Esophagus squamous epithelium (tissue), 4 donors: ENCODE data around the gene GNG12.

ENCODE experiments used
- POLR2A ChIP-seq, 4 donors: fragments of 450-650 bp; IDR thresholded peaks; one replicate each; pipeline ENCODE4 v1.6.1; 2017; ENCODE audit warnings: antibody characterized with exemption in 4 of 4, mild to moderate bottlenecking in 4 of 4, moderate library complexity in 3 of 4
- TF ChIP-seq, protein P1 (sequence below), 6 experiments: fragments of 450-650 bp in 4 of 6; fragments of 200-600 bp in 2 of 6; sonication (generic) in 2 of 6; IDR thresholded peaks; one replicate each; pipeline ENCODE4 v1.5.1; 2016 to 2019; ENCODE audit warnings: antibody characterized with exemption in 6 of 6, mild to moderate bottlenecking in 4 of 6, moderate library complexity in 4 of 6

DNA sequence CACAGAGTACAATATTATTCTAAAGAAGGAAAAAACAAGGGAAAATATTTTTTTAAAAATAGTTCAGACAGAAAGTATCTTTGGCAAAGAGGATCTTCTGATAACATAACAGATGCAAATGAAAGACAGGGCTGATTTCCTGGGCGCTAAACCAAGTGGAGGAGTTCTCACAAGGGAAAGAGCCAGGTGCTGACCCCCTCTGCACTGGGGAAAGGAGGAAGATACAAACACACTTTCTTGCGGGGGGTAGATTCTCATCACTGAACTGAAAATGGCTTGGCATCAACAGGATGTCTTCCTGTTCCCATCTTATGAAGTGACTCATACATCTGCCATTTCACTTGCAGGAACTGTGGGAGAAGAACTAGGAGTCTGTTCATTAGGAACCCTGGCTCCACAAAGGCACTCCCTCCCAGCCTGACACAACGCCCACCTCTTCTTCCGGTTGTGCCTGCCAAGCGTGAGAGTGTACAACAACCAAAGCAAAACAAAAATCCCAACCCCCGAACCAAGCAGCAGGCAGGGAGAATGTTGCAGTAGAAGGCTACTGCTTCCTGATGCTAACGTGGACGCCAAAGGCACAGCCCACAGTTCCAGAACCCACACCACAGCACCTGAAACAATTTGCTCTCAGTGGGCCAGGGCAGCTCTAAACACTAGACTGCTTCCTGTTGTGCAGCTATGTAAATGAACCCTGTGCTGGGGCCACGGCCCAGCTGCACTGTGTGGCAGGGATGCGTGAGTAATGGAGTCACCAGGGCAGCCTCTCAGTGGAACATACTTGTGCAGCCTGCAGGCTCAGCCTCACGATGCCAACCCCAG is 97.2 kb downstream of the GNG12 start:
- peak in 1 of 4 donors; percentile 30 for TF ChIP-seq POLR2A (IDR thresholded peaks at IDR 0.05)
- TF ChIP-seq, protein P1, sequence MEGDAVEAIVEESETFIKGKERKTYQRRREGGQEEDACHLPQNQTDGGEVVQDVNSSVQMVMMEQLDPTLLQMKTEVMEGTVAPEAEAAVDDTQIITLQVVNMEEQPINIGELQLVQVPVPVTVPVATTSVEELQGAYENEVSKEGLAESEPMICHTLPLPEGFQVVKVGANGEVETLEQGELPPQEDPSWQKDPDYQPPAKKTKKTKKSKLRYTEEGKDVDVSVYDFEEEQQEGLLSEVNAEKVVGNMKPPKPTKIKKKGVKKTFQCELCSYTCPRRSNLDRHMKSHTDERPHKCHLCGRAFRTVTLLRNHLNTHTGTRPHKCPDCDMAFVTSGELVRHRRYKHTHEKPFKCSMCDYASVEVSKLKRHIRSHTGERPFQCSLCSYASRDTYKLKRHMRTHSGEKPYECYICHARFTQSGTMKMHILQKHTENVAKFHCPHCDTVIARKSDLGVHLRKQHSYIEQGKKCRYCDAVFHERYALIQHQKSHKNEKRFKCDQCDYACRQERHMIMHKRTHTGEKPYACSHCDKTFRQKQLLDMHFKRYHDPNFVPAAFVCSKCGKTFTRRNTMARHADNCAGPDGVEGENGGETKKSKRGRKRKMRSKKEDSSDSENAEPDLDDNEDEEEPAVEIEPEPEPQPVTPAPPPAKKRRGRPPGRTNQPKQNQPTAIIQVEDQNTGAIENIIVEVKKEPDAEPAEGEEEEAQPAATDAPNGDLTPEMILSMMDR (IDR thresholded peaks at IDR 0.05): no peak
